Right lobe of liver (tissue), 4 donors: ENCODE results near the gene SPATA6L.

ENCODE experiments used
- POLR2A ChIP-seq: fragments of 450-650 bp; IDR thresholded peaks from one replicate; pipeline ENCODE4 v1.6.1; 2017; ENCODE audit warnings: antibody characterized with exemption, mild to moderate bottlenecking
- TF ChIP-seq, protein P1 (sequence below), 4 donors: fragments of 200-600 bp in 3 of 4; fragments of 450-650 bp in 1 of 4; IDR thresholded peaks; one replicate each; pipeline versions ENCODE4 v1.5.1 to v1.8.0; 2016 to 2022; ENCODE audit warnings: antibody characterized with exemption in 4 of 4, mild to moderate bottlenecking in 2 of 4
- donor health status: DM: no; HTN: no; CAD: no.
- donor health status: DM: no; HTN: no; CAD: no.
- donor health status: DM: no; HTN: yes; CAD: no.

DNA sequence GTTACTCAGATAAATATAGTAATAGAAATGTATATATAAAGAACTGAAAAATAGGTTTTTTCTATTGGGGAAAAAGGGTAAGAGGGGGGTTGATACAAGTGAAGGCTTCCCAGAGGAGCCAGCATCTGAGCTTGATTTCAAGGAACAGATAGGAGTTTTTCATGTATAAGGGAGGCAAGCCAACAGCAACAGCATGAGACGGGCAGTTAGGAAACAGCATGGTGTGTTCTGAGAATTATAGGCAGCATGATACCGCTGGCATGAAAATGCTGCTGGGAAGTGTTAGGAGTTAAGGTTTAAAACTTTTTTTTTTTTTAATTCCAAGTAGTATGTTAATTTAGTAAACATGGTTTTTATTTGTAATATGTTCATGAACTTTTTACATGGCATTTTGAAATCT lies 22.7 kb upstream of the SPATA6L start:
- TF ChIP-seq, protein P1, sequence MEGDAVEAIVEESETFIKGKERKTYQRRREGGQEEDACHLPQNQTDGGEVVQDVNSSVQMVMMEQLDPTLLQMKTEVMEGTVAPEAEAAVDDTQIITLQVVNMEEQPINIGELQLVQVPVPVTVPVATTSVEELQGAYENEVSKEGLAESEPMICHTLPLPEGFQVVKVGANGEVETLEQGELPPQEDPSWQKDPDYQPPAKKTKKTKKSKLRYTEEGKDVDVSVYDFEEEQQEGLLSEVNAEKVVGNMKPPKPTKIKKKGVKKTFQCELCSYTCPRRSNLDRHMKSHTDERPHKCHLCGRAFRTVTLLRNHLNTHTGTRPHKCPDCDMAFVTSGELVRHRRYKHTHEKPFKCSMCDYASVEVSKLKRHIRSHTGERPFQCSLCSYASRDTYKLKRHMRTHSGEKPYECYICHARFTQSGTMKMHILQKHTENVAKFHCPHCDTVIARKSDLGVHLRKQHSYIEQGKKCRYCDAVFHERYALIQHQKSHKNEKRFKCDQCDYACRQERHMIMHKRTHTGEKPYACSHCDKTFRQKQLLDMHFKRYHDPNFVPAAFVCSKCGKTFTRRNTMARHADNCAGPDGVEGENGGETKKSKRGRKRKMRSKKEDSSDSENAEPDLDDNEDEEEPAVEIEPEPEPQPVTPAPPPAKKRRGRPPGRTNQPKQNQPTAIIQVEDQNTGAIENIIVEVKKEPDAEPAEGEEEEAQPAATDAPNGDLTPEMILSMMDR (IDR thresholded peaks at IDR 0.05), result no peak
- no peak for TF ChIP-seq POLR2A
